ENCODE measurements around the gene DKK2.

The DKK2 gene

DNA sequence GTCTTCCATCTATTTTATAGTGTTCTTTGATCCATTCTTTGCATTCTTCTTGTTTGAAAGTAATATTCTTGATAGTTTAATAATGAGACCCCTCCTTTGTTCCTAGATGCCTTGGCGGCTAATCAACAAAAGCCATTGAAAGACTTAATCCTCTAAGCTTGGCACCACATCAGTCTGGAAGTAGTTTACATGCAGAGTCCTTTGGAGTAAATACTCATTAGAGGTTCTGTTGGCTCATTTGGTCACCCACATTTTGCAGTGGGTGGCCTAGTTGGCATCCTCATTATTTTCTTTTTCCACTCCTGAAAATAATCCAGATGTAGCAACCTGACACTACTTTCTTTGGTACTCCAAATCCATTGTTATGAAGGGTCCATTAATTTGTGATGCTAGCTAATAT is 64.5 kb downstream of the DKK2 start:
- Histone ChIP-seq H3K4me3 (replicated peaks; ENCODE audit: insufficient read depth, low read length) (no peak overlapping the region), H3K27me3 (ENCODE audit: insufficient read depth, poor library complexity, severe bottlenecking) (no peaks in the 10 kb centered on the region), H3K27ac (replicated peaks) (no peak overlapping the region)
- TF ChIP-seq SPI1 (IDR thresholded peaks at IDR 0.05; ENCODE audit: borderline replicate concordance, low read depth) (no peak), POLR2AphosphoS5 (IDR thresholded peaks at IDR 0.05; ENCODE audit: low read depth) (no peak), GABPA (IDR thresholded peaks at IDR 0.05; ENCODE audit: low read depth) (no peak)
- TF ChIP-seq, protein P1, sequence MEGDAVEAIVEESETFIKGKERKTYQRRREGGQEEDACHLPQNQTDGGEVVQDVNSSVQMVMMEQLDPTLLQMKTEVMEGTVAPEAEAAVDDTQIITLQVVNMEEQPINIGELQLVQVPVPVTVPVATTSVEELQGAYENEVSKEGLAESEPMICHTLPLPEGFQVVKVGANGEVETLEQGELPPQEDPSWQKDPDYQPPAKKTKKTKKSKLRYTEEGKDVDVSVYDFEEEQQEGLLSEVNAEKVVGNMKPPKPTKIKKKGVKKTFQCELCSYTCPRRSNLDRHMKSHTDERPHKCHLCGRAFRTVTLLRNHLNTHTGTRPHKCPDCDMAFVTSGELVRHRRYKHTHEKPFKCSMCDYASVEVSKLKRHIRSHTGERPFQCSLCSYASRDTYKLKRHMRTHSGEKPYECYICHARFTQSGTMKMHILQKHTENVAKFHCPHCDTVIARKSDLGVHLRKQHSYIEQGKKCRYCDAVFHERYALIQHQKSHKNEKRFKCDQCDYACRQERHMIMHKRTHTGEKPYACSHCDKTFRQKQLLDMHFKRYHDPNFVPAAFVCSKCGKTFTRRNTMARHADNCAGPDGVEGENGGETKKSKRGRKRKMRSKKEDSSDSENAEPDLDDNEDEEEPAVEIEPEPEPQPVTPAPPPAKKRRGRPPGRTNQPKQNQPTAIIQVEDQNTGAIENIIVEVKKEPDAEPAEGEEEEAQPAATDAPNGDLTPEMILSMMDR (IDR thresholded peaks at IDR 0.05; ENCODE audit: insufficient read depth, low read length): no peak
- TF ChIP-seq, protein P2, sequence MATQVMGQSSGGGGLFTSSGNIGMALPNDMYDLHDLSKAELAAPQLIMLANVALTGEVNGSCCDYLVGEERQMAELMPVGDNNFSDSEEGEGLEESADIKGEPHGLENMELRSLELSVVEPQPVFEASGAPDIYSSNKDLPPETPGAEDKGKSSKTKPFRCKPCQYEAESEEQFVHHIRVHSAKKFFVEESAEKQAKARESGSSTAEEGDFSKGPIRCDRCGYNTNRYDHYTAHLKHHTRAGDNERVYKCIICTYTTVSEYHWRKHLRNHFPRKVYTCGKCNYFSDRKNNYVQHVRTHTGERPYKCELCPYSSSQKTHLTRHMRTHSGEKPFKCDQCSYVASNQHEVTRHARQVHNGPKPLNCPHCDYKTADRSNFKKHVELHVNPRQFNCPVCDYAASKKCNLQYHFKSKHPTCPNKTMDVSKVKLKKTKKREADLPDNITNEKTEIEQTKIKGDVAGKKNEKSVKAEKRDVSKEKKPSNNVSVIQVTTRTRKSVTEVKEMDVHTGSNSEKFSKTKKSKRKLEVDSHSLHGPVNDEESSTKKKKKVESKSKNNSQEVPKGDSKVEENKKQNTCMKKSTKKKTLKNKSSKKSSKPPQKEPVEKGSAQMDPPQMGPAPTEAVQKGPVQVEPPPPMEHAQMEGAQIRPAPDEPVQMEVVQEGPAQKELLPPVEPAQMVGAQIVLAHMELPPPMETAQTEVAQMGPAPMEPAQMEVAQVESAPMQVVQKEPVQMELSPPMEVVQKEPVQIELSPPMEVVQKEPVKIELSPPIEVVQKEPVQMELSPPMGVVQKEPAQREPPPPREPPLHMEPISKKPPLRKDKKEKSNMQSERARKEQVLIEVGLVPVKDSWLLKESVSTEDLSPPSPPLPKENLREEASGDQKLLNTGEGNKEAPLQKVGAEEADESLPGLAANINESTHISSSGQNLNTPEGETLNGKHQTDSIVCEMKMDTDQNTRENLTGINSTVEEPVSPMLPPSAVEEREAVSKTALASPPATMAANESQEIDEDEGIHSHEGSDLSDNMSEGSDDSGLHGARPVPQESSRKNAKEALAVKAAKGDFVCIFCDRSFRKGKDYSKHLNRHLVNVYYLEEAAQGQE (IDR thresholded peaks at IDR 0.05; ENCODE audit: insufficient replicate concordance, low read depth): no peak
- no peak for DNase-seq (ENCODE audit: low read depth in 1 of 2, low spot score in 1 of 2)

DNA sequence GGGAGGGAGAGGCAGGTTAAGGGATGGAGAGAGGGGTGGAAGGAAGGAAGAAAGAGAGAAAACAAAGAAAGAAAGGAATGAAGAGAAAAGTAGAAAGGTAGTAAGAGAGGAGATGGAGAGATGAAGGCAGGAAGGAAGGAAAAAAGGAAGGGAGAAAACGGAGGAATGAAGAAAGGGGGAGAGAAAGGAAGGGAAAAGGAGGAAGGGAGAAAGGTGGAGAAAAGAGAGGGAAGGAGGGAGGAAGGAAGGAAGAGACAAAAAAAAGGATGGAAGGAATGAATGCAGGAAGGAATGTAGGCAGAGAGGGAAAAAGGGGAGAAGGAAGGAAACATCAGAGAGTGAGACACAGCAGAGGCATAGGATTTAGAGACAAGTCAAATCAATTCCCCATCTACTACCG is 68.2 kb downstream of the DKK2 start:
- Histone ChIP-seq H3K27me3 (ENCODE audit: insufficient read depth, poor library complexity, severe bottlenecking) (no peaks in the 10 kb centered on the region), H3K27ac (replicated peaks) (no peak overlapping the region), H3K4me3 (replicated peaks; ENCODE audit: insufficient read depth, low read length) (no peak overlapping the region)
- TF ChIP-seq, protein P2 (IDR thresholded peaks at IDR 0.05; ENCODE audit: insufficient replicate concordance, low read depth): no peak
- TF ChIP-seq SPI1 (IDR thresholded peaks at IDR 0.05; ENCODE audit: borderline replicate concordance, low read depth) (no peak), GABPA (IDR thresholded peaks at IDR 0.05; ENCODE audit: low read depth) (no peak), POLR2AphosphoS5 (IDR thresholded peaks at IDR 0.05; ENCODE audit: low read depth) (no peak)
- TF ChIP-seq, protein P1 (IDR thresholded peaks at IDR 0.05; ENCODE audit: insufficient read depth, low read length): no peak
- no peak for DNase-seq (ENCODE audit: low read depth in 1 of 2, low spot score in 1 of 2)

DNA sequence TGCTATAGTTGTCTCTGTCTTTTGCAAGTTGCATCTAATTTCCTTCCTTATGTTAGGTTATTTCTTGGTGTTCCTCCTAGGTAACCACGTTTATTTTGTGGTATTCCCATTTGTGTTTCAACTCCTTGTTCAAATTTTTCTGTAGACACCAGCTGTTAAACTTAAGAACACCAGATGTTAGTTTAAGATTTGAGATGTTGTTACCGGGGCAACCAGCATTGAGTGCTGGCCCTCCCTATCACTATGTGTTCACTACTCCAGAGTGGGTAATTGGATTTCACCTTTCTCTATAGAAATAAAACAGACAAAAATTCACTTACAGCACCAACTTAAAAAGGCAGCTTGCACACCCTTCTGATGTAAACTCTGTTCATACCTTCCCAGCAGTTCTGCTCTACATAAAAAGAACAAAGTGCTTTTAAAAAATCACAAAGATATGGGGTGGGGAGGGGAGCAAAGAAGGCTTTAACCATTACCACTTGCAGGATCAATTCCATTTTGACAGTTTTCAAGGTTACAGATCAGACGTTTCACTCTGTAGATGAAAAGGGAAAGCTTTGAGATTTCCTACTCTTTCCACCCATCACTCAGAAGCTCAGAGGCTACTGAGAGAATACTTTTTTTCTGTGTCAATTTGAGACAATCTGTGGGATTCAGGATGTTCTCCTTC is 82.9 kb downstream of the DKK2 start:
- Histone ChIP-seq H3K27me3 (ENCODE audit: insufficient read depth, poor library complexity, severe bottlenecking) (no peaks in the 10 kb centered on the region), H3K4me3 (replicated peaks; ENCODE audit: insufficient read depth, low read length) (no peak overlapping the region), H3K27ac (replicated peaks) (no peak overlapping the region)
- no peak for DNase-seq (ENCODE audit: low read depth in 1 of 2, low spot score in 1 of 2)
- no peak for TF ChIP-seq SPI1 (IDR thresholded peaks at IDR 0.05; ENCODE audit: borderline replicate concordance, low read depth)
- TF ChIP-seq, protein P2 (IDR thresholded peaks at IDR 0.05; ENCODE audit: insufficient replicate concordance, low read depth): no peak
- TF ChIP-seq POLR2AphosphoS5 (IDR thresholded peaks at IDR 0.05; ENCODE audit: low read depth): no peak
- TF ChIP-seq, protein P1 (IDR thresholded peaks at IDR 0.05; ENCODE audit: insufficient read depth, low read length): no peak
- TF ChIP-seq GABPA (IDR thresholded peaks at IDR 0.05; ENCODE audit: low read depth): no peak
